K562 (cell line): ENCODE results near the gene NDUFA6. TPM values are rescaled to one million over a fixed set of nuclear protein-coding genes. Genes with fewer than 3 reads are reported as not detected.
A peak's percentile ranks its signal among the peaks of the same experiment; 100 is the strongest.

Experiments
- C11orf30 ChIP-seq: fragments of 450-650 bp; IDR thresholded peaks from 2 replicates; pipeline ENCODE4 v1.6.1; 2016; ENCODE audit warnings: low read depth, mild to moderate bottlenecking
- EHMT2 ChIP-seq: fragments of 450-650 bp; IDR thresholded peaks from 2 replicates; pipeline ENCODE4 v1.6.1; 2018; ENCODE audit warnings: antibody characterized with exemption
- ILK ChIP-seq: fragments of 450-650 bp; IDR thresholded peaks from 2 replicates; pipeline ENCODE4 v1.6.1; 2016; ENCODE audit warnings: missing genetic modification characterization, low read depth, mild to moderate bottlenecking, missing compliant biosample characterization, moderate library complexity, borderline replicate concordance
- JUNB ChIP-seq: fragments of 450-650 bp; formaldehyde crosslinking; conservative IDR thresholded peaks from 2 replicates; pipeline ENCODE4 v1.4.0; 2020; ENCODE audit warnings: mild to moderate bottlenecking
- MED1 ChIP-seq: sonication (generic); formaldehyde crosslinking; IDR thresholded peaks from 2 replicates; pipeline ENCODE4 v1.8.1; 2023; ENCODE audit warnings: missing genetic modification reagents, borderline replicate concordance
- NFE2 ChIP-seq: IDR thresholded peaks from 2 replicates; pipeline ENCODE4 v1.6.1; 2014; ENCODE audit warnings: antibody characterized with exemption, low read depth
- NFRKB ChIP-seq: fragments of 450-650 bp; IDR thresholded peaks from 2 replicates; pipeline ENCODE4 v1.6.1; 2016; ENCODE audit warnings: low read depth
- NFYB ChIP-seq: IDR thresholded peaks from 2 replicates; pipeline ENCODE4 v1.6.1; 2011; ENCODE audit warnings: mild to moderate bottlenecking, moderate library complexity; ENCODE audit not compliant: insufficient read length; ENCODE audit errors: extremely low read depth
- NR4A1 ChIP-seq, 2 experiments: fragments of 250-450 bp in 1 of 2; fragments of 450-650 bp in 1 of 2; sonication (Bioruptor Pico) in 1 of 2; IDR thresholded peaks; 2 replicates each; pipeline versions ENCODE4 v1.4.0 to v1.6.1; 2016 to 2020; ENCODE audit warnings: mild to moderate bottlenecking in 2 of 2, missing compliant biosample characterization in 1 of 2, missing genetic modification characterization in 1 of 2, moderate library complexity in 1 of 2
- PML ChIP-seq: IDR thresholded peaks from 2 replicates; pipeline ENCODE4 v1.6.1; 2012; ENCODE audit warnings: low read length, inconsistent platforms
- RCOR1 ChIP-seq, 2 experiments: IDR thresholded peaks; 2 replicates each; pipeline ENCODE4 v1.6.1; 2012; ENCODE audit warnings: low read depth in 2 of 2, low read length in 2 of 2, borderline replicate concordance in 1 of 2, improper control_type of control experiment in 1 of 2
- ZNF217 ChIP-seq: sonication (generic); formaldehyde crosslinking; IDR thresholded peaks from 2 replicates; pipeline ENCODE4 v1.8.0; 2022; ENCODE audit warnings: mild to moderate bottlenecking, missing genetic modification reagents
- ZNF253 ChIP-seq: fragments of 250-450 bp; sonication (Bioruptor Pico); conservative IDR thresholded peaks from 2 replicates; pipeline ENCODE4 v1.6.1; 2021; ENCODE audit warnings: mild to moderate bottlenecking
- ZNF274 ChIP-seq: IDR thresholded peaks from 2 replicates; pipeline ENCODE4 v1.6.1; 2011; ENCODE audit warnings: low read depth, mild to moderate bottlenecking, low read length, moderate library complexity, borderline replicate concordance
- polyA plus RNA-seq, 8 experiments: library from polyadenylated mRNA; depleted of rRNA in 4 of 8; stranded (reverse) in 5 of 8; unstranded in 3 of 8; fragments of >200 nt; fragmentation: Nextera tagmentation in 2 of 8; fragmentation: Illumina TruSeq in 1 of 8; extraction: Ambion mirVana in 2 of 8; extraction: Trizol in 1 of 8; gene quantifications; 2 replicates each; pipeline versions ENCODE4 v1.2.1 to v1.2.3, GENCODE V29; 2011 to 2014; ENCODE audit warnings: inconsistent platforms in 1 of 8, missing spikeins in 1 of 8
- total RNA-seq, 7 experiments: library from RNA; depleted of rRNA in 6 of 7; stranded (reverse); fragments of >200 nt in 6 of 7; fragmentation: Illumina TruSeq in 2 of 7; extraction: Trizol in 2 of 7; gene quantifications; 2 replicates each; pipeline versions ENCODE4 v1.2.1 to v1.2.3, GENCODE V29; 2011 to 2021; ENCODE audit warnings: low replicate concordance in 1 of 7
- TF ChIP-seq, protein P1 (sequence below): fragments of 250-450 bp; sonication (Bioruptor Pico); IDR thresholded peaks from 2 replicates; pipeline ENCODE4 v1.4.0; 2020; ENCODE audit warnings: mild to moderate bottlenecking, moderate library complexity, borderline replicate concordance
- TF ChIP-seq, protein P2 (sequence below): fragments of 250-450 bp; sonication (Bioruptor Pico); IDR thresholded peaks from 2 replicates; pipeline ENCODE4 v1.4.0; 2020; ENCODE audit warnings: mild to moderate bottlenecking, moderate library complexity
- TF ChIP-seq, protein P3 (sequence below): fragments of 450-650 bp; formaldehyde crosslinking; IDR thresholded peaks from 2 replicates; pipeline ENCODE4 v1.4.0; 2022; ENCODE audit warnings: mild to moderate bottlenecking, moderate library complexity
- TF ChIP-seq, protein P4 (sequence below), 3 experiments: fragments of 200-800 bp in 1 of 3; sonication (Bioruptor generic) in 1 of 3; sonication (generic) in 1 of 3; formaldehyde crosslinking in 1 of 3; IDR thresholded peaks; 2 replicates each; pipeline versions ENCODE4 v1.6.1 to v1.8.0; 2016 to 2022; ENCODE audit warnings: mild to moderate bottlenecking in 2 of 3, missing compliant biosample characterization in 2 of 3, missing genetic modification characterization in 2 of 3, missing genetic modification reagents in 1 of 3

The NDUFA6 gene
- total and polyA plus RNA-seq, 9 of the 15 experiments (the other 6 are each of a cell fraction or from before 2014, with no cell fraction given) = 90.0 to 474 (median 128) TPM

DNA sequence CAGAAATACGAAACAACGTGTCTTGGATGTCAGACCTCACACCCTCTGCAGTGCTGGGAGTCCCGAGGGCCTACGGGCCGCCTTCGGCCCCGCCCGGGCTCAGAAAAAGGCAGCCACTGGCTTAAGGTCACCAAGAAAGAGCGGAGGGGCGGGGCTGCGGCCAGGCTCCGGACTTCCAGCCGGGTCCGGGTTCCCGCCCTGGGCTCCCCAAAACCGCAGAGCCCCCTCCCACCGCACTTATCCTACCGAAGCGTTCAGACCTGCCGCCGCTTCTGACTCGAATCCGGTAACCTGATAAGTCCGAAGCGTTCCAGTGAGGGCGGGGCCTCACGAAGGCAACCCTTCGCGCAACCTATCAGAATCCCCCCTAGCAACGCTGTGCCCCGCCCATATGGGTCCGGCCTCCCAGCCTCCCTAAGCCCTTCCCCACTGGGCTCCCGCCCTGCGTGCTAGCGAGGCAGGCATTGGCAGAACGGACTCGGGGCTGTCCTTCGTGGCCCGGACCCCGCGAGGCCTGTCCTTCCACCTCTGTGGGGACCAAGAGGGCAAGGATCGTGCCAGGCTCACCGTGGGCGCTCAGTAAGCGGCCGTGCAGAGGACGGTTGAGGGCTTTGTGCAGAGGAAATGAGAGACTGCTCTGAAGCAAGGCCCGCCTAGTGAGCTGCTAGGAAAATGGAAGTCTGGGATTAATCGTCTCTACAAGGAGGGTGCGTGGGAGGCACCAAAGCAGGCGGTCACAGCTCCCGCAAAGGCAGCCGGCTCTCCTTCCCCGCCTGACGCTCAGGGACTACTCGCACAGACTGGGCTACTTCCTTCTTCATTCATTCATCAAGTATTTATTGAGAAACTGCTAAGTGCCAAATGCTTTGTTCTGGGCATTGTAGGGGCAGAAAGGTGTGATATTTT is 19.8 kb downstream of the NDUFA6 start, which contains the start of gene NAGA (continued):
- TF ChIP-seq, protein P1, sequence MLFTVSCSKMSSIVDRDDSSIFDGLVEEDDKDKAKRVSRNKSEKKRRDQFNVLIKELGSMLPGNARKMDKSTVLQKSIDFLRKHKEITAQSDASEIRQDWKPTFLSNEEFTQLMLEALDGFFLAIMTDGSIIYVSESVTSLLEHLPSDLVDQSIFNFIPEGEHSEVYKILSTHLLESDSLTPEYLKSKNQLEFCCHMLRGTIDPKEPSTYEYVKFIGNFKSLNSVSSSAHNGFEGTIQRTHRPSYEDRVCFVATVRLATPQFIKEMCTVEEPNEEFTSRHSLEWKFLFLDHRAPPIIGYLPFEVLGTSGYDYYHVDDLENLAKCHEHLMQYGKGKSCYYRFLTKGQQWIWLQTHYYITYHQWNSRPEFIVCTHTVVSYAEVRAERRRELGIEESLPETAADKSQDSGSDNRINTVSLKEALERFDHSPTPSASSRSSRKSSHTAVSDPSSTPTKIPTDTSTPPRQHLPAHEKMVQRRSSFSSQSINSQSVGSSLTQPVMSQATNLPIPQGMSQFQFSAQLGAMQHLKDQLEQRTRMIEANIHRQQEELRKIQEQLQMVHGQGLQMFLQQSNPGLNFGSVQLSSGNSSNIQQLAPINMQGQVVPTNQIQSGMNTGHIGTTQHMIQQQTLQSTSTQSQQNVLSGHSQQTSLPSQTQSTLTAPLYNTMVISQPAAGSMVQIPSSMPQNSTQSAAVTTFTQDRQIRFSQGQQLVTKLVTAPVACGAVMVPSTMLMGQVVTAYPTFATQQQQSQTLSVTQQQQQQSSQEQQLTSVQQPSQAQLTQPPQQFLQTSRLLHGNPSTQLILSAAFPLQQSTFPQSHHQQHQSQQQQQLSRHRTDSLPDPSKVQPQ (CRISPR knock-in tag) = no peak
- TF ChIP-seq ILK (tag) (no peak), C11orf30 (no peak), NR4A1 (CRISPR knock-in tag; IDR thresholded peaks at IDR 0.05) (no peak), NR4A1 (tag; IDR thresholded peaks at IDR 0.05) (no peak), NFYB (no peak), ZNF253 (no peak), ZNF217 (CRISPR knock-in tag) (no peak), RCOR1 (IDR thresholded peaks at IDR 0.05; ENCODE audit: borderline replicate concordance in 1 of 2, low read depth in 2 of 2, low read length in 2 of 2) (0 out of 4 replicates have a peak, but pooled peaks of 1 of the 2 experiments have one; percentile 4), ZNF274 (no peak), MED1 (CRISPR knock-in tag) (no peak), JUNB (no peak), EHMT2 (no peak), NFE2 (no peak), NFRKB (peak; percentile 58), PML (no peak; the same call in 1 of the 2 replicates)
- TF ChIP-seq, protein P2, sequence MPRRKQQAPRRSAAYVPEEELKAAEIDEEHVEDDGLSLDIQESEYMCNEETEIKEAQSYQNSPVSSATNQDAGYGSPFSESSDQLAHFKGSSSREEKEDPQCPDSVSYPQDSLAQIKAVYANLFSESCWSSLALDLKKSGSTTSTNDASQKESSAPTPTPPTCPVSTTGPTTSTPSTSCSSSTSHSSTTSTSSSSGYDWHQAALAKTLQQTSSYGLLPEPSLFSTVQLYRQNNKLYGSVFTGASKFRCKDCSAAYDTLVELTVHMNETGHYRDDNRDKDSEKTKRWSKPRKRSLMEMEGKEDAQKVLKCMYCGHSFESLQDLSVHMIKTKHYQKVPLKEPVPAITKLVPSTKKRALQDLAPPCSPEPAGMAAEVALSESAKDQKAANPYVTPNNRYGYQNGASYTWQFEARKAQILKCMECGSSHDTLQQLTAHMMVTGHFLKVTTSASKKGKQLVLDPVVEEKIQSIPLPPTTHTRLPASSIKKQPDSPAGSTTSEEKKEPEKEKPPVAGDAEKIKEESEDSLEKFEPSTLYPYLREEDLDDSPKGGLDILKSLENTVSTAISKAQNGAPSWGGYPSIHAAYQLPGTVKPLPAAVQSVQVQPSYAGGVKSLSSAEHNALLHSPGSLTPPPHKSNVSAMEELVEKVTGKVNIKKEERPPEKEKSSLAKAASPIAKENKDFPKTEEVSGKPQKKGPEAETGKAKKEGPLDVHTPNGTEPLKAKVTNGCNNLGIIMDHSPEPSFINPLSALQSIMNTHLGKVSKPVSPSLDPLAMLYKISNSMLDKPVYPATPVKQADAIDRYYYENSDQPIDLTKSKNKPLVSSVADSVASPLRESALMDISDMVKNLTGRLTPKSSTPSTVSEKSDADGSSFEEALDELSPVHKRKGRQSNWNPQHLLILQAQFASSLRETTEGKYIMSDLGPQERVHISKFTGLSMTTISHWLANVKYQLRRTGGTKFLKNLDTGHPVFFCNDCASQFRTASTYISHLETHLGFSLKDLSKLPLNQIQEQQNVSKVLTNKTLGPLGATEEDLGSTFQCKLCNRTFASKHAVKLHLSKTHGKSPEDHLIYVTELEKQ (CRISPR knock-in tag) = no peak
- TF ChIP-seq, protein P3, sequence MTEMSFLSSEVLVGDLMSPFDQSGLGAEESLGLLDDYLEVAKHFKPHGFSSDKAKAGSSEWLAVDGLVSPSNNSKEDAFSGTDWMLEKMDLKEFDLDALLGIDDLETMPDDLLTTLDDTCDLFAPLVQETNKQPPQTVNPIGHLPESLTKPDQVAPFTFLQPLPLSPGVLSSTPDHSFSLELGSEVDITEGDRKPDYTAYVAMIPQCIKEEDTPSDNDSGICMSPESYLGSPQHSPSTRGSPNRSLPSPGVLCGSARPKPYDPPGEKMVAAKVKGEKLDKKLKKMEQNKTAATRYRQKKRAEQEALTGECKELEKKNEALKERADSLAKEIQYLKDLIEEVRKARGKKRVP (CRISPR knock-in tag) = no peak
- TF ChIP-seq, protein P4, sequence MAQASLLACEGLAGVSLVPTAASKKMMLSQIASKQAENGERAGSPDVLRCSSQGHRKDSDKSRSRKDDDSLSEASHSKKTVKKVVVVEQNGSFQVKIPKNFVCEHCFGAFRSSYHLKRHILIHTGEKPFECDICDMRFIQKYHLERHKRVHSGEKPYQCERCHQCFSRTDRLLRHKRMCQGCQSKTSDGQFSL (CRISPR knock-in tag; IDR thresholded peaks at IDR 0.05) = no peak
- TF ChIP-seq, protein P4 (tag; IDR thresholded peaks at IDR 0.05) = no peak
